ENCODE data around the gene ARID3A. TPM values are rescaled to one million over a fixed set of nuclear protein-coding genes. Genes with fewer than 3 reads are reported as not detected.
"Not testable (repeated sequence)": the region's sequence is repeated elsewhere in the genome, so short reads cannot be mapped to it uniquely, and the experiment has no call there.

Gene ARID3A
- total and polyA plus RNA-seq, 12 donors = 3.0 to 11.7 (median 5.0) TPM

DNA sequence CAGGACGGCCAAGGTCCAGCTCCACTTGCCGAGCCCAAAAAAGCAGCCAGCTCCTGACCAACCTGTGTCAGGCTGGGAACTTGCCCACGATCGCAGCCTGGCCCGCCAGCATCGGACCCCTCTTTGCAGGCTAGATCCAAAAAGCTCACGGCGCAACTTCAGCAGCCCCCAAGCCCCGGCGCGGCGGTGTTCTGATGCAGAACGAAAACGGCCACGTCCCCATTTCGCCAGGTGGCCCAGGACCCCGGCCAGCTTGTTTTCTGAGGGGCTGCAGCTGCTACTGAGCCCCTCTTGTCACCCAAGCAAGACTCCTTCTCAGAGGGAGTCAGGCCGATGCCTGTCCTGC lies 93.8 kb downstream of the ARID3A start:
- H3K4me1 ChIP-seq = peaks cover 53 to 79% (median 71%) of the 10 kb centered on the region in 9 donors
- H3K27ac ChIP-seq = peak overlapping the region in 8 of 10 donors; percentile 89 to 97 (median 92)
- TF ChIP-seq, protein P1, sequence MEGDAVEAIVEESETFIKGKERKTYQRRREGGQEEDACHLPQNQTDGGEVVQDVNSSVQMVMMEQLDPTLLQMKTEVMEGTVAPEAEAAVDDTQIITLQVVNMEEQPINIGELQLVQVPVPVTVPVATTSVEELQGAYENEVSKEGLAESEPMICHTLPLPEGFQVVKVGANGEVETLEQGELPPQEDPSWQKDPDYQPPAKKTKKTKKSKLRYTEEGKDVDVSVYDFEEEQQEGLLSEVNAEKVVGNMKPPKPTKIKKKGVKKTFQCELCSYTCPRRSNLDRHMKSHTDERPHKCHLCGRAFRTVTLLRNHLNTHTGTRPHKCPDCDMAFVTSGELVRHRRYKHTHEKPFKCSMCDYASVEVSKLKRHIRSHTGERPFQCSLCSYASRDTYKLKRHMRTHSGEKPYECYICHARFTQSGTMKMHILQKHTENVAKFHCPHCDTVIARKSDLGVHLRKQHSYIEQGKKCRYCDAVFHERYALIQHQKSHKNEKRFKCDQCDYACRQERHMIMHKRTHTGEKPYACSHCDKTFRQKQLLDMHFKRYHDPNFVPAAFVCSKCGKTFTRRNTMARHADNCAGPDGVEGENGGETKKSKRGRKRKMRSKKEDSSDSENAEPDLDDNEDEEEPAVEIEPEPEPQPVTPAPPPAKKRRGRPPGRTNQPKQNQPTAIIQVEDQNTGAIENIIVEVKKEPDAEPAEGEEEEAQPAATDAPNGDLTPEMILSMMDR (IDR thresholded peaks at IDR 0.05) = no peak
- intact Hi-C loops (cut with DNase I) = no loop called here
- peaks cover 0 to 17% (median 0%) of the 10 kb centered on the region in 9 donors for H3K36me3 ChIP-seq
- no peaks in the 10 kb centered on the region for H3K27me3 ChIP-seq
- H3K9me3 ChIP-seq = no peaks in the 10 kb centered on the region
- WGBS, 2 donors = 61 to 67% methylated on average over 18 of the region's 18 CpGs
- DNase-seq = peak in 1 of 2 donors; percentile 22
- ATAC-seq = no peak
- peak overlapping the region; percentile 54 to 91 (median 78) for H3K4me3 ChIP-seq

DNA sequence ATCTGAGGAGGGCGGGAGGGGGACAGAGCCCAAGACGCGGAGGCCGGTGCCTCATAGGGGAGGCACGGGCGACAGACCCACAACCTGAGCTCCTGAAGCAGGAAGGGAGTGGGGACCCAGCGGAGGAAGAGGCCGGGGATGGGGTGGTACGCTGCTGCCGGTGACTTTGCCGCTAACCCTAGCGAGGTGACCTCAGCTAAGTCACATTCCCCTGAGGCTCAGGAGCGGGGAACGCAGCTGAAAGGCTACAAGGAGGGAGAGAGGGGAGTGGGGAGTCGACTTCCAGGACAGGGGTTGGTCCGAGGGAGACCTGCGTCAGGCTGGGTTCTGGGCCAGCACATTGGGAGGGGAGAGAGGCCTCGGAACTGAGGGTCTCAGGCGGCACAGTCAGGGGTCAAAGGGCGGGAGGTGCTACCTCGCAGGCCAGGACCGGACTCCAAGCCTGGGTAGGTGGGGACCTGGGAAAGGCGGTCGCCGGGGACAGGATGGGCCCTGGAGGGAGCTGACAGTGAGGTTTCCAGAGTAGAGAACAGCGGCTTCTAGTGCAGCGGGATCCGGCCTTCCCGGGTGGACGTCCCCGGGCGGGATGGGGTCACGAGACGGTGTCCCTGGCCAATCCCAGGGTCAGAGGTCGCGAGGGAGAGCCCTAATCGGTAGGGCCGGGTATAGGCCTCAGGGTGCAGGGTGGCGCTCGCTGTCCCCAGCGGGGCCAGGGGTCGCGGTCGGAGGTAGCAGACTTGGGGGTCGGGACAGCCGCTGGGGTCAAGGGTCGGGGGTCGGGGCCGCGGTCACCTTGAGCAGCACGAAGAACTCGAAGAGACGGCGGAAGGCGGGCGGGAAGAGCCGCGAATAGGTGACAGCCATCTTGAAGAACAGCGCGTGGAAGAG lies 94.4 kb downstream of the ARID3A start:
- intact Hi-C loops (cut with DNase I) = loop anchor here in 5 of 10 donors (2.0 to 5.0 kb wide), 3 partner anchors 77 to 83 kb away; partner anchors contain the start of genes GPX4 (in 4 of the 5) and POLR2E (in 1 of the 5)
- H3K4me3 ChIP-seq = peak overlapping the region; percentile 54 to 91 (median 78)
- peaks cover 0 to 11% (median 0%) of the 10 kb centered on the region in 9 donors for H3K36me3 ChIP-seq
- TF ChIP-seq, protein P1 (IDR thresholded peaks at IDR 0.05) = no peak
- peak overlapping the region; percentile 86 to 97 (median 92) for H3K27ac ChIP-seq
- H3K27me3 ChIP-seq = no peaks in the 10 kb centered on the region
- ATAC-seq (peak in 1 of 8 donors; percentile 5), DNase-seq (peak in 1 of 2 donors; percentile 54)
- 1 to 2% methylated on average over 53 to 60 of the region's 60 CpGs for WGBS, 2 donors
- no peaks in the 10 kb centered on the region for H3K9me3 ChIP-seq
- H3K4me1 ChIP-seq = peaks cover 48 to 73% (median 64%) of the 10 kb centered on the region in 9 donors

DNA sequence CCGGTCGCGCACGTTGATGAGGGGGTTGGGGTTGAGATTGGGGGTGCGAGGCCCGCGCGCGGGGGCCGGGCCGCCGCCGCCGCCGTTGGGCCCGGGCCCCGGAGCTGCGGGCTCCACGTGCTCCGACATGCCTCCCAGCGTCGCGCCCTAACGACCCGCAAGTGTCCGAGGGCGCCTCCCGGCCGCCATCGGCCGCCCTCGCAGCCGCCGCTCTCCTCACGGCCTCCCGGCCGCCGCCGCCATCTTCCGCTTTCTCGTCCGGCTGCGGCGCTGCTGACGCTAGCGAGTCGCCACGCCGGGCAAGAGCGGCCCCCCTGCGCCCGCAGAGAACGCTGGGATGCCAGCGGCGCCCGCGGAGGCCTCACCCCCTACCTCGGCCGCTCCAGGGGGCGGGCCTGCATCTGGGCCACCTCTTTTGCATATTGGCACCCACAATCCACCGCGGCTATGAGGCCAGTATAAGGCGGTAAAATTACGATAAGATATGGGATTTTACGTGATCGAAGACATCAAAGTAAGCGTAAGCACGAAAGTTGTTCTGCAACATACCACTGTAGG lies 95.1 kb downstream of the ARID3A start, which contains the start of gene TMEM259:
TMEM259 (minus strand) TSS at position 256 of the 558 bp plus-strand sequence; CDS start at position 129, 127 bp downstream.
- Histone ChIP-seq H3K27ac (peak within 1 kb of the TSS; percentile 86 to 97 (median 92)), H3K4me3 (peak within 1 kb of the TSS; percentile 54 to 91 (median 78)), H3K36me3 (peaks cover 0 to 9% (median 0%) of the 10 kb centered on the region in 9 donors), H3K4me1 (peaks cover 41 to 66% (median 58%) of the 10 kb centered on the region in 9 donors), H3K9me3 (no peaks in the 10 kb centered on the region), H3K27me3 (no peaks in the 10 kb centered on the region)
- 0% methylated on average over 61 to 68 of the region's 68 CpGs for WGBS, 2 donors
- TF ChIP-seq, protein P1 (IDR thresholded peaks at IDR 0.05) = no peak
- DNase-seq = peak; percentile 97
- intact Hi-C loops (cut with DNase I) = loop anchor here in 5 of 10 donors (1.0 to 5.0 kb wide), 4 partner anchors 37 to 82 kb away; partner anchors contain the start of genes GPX4 (in 4 of the 5), POLR2E (in 1 of the 5) and WDR18 (in 1 of the 5)
- ATAC-seq = peak; percentile 88 to 94 (median 92)

DNA sequence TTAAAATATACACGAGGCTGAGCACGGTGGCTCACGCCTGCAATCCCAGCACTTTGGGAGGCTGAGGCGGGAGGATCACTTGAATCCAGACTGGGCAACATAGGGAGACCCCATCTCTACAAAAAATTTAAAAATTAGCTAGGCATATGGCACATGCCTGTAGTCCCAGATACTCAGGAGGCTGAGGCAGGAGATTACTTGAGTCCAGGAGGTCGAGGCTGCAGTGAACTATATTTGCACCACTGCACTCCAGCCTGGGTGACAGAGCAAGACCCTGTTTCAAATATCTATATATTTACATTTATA lies 98.0 kb downstream of the ARID3A start:
- peaks cover 24 to 64% (median 47%) of the 10 kb centered on the region in 9 donors for H3K4me1 ChIP-seq

DNA sequence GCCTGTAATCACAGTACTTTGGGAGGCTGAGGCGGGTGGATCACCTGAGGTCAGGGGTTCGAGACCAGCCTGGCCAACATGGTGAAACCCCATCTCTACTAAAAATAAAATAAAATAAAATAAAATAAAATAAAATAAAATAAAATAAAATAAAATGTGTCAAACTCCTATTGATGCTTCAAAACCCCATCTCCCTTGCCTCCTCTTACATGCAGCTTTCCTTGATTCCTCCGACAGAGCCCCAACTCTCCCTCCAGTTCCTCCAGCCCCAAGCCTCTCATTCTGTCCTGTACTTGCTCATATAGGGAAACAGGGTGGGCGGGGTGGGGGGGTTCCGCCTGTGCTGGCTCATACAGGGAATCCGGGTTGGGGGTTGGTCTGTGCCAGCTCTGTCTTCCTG lies 99.2 kb downstream of the ARID3A start:
- 93 to 95% methylated on average over 6 of the region's 6 CpGs for WGBS, 2 donors
- DNase-seq, H3K27me3 ChIP-seq, H3K36me3 ChIP-seq, H3K9me3 ChIP-seq, H3K4me3 ChIP-seq, ATAC-seq: not testable (repeated sequence)
- Histone ChIP-seq H3K4me1 (peaks cover 14 to 62% (median 45%) of the 10 kb centered on the region in 9 donors), H3K27ac (peak overlapping the region in 4 of 10 donors; percentile 95 to 99 (median 98))
- intact Hi-C loops (cut with DNase I) = loop anchor here in 1 of 10 donors (5.0 kb wide), 1 partner anchor 77 kb away; the partner anchor contains the start of gene GPX4

More for the DNA sequence above, 98.0 kb downstream of the ARID3A start:
- 76 to 83% methylated on average over 5 of the region's 5 CpGs for WGBS, 2 donors
- not testable (repeated sequence) for H3K4me3 ChIP-seq, H3K36me3 ChIP-seq, ATAC-seq, H3K27me3 ChIP-seq, DNase-seq, H3K9me3 ChIP-seq
- intact Hi-C loops (cut with DNase I) = loop anchor here in 4 of 10 donors (5.0 kb wide), 2 partner anchors 73 to 78 kb away; partner anchors contain the start of genes GPX4 (in 3 of the 4) and POLR2E (in 1 of the 4)
- peak overlapping the region in 4 of 10 donors; percentile 89 to 97 (median 91) for H3K27ac ChIP-seq

Measured in heart right ventricle (tissue), 16 donors.